ENCODE measurements around the gene CNOT1. TPM values are rescaled to one million over a fixed set of nuclear protein-coding genes. Genes with fewer than 3 reads are reported as not detected.
A peak's percentile ranks its signal among the peaks of the same experiment; 100 is the strongest.

The CNOT1 gene
- total RNA-seq, 4 donors from 2014 or later = 54.7 to 119 (median 87.2) TPM

DNA sequence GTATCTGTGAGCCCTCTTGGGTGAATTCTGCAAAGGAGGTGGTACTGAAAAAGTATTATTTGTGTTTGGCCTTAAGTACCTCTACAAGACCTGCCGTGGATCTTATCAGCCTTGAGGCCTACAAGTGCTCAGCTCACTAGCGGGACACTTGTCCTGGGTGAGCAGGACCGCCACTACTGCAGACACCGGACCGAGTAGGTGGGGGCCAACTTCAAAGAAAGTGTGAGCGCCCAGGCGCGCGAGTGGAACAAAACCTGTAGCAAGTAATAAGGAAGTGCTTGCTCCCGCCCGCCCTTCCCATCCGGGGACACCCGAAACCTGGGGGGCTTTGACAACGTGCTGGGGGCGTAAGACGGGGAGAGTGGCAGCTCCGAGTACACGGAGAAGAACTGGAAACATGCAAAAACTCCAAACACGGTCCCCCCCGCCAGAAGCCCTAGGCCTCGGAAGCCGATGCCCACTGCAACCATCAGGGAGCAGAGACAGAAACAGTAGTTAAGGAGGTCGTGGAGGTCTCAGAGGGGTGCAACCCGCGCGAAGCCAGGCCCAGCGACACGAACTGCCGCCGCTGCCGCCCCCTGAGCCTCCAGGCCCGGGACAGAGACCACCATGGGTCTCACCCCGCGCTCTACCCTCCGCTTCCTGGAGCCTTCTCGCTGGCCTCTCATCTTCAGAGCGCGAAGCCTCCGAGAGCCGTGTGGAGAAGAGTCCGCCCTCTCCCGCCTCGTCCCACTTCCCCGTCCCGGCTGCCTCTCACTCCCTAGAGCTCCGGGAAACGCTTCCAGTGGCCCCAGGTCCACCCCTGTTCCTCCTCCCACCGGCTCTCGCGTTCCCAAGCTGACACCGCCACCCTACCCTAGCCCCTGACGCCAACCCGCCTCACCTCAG, 537 bp downstream of the CNOT1 start:
- intact Hi-C loops (cut with DNase I; ENCODE audit: low total_unique reads) = no loop called here

DNA sequence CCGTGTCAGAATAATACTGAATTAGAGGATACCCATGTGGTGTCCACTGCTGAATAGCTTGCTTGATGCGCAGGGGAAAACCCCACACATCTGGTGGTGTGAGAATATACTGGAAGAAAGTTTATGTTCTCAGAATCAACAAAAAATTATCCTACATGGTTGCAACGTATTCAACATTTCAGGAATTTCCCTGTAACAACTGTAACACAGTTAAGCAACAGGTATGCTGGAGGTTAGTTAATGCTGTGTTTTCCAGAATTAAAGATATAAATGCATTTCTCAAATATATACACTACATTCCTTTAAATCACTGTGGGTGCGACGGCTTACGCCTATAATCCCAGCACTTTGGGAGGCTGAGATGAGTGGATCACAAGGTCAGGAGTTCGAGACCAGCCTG, 5.4 kb downstream of the CNOT1 start:
- in situ Hi-C loops (cut with MboI; ENCODE audit: low sequenced_read_pairs in 4 of 4) = loop anchor here in 1 of 4 donors (10.0 kb wide), 1 partner anchor 109 kb away; the partner anchor contains the start of gene SETD6
- no peak overlapping the region for H3K4me3 ChIP-seq
- no peak overlapping the region for H3K27ac ChIP-seq
- ATAC-seq (no peak), DNase-seq (no peak)
- intact Hi-C loops (cut with DNase I; ENCODE audit: low total_unique reads) = no loop called here
- no peaks in the 10 kb centered on the region for H3K27me3 ChIP-seq
- H3K9me3 ChIP-seq = no peaks in the 10 kb centered on the region
- no peak for TF ChIP-seq POLR2A (IDR thresholded peaks at IDR 0.05)
- TF ChIP-seq, protein P1, sequence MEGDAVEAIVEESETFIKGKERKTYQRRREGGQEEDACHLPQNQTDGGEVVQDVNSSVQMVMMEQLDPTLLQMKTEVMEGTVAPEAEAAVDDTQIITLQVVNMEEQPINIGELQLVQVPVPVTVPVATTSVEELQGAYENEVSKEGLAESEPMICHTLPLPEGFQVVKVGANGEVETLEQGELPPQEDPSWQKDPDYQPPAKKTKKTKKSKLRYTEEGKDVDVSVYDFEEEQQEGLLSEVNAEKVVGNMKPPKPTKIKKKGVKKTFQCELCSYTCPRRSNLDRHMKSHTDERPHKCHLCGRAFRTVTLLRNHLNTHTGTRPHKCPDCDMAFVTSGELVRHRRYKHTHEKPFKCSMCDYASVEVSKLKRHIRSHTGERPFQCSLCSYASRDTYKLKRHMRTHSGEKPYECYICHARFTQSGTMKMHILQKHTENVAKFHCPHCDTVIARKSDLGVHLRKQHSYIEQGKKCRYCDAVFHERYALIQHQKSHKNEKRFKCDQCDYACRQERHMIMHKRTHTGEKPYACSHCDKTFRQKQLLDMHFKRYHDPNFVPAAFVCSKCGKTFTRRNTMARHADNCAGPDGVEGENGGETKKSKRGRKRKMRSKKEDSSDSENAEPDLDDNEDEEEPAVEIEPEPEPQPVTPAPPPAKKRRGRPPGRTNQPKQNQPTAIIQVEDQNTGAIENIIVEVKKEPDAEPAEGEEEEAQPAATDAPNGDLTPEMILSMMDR (IDR thresholded peaks at IDR 0.05 in 4 of 5, conservative IDR thresholded peaks at IDR 0.05 in 1 of 5) = no peak
- peaks cover 19 to 35% of the 10 kb centered on the region in 2 donors for H3K4me1 ChIP-seq
- H3K36me3 ChIP-seq = peaks cover 0 to 37% of the 10 kb centered on the region in 2 donors

More for the DNA sequence above, 537 bp downstream of the CNOT1 start:
- Histone ChIP-seq H3K27me3 (no peaks in the 10 kb centered on the region), H3K4me3 (peak overlapping the region; percentile 85 to 92 (median 88)), H3K9me3 (no peaks in the 10 kb centered on the region), H3K36me3 (peaks cover 0 to 13% of the 10 kb centered on the region in 2 donors), H3K4me1 (peaks cover 21 to 35% of the 10 kb centered on the region in 2 donors), H3K27ac (peak overlapping the region; percentile 94 to 99 (median 96))
- TF ChIP-seq, protein P1 (IDR thresholded peaks at IDR 0.05 in 4 of 5, conservative IDR thresholded peaks at IDR 0.05 in 1 of 5) = no peak
- TF ChIP-seq POLR2A (IDR thresholded peaks at IDR 0.05) = no peak
- in situ Hi-C loops (cut with MboI; ENCODE audit: low sequenced_read_pairs in 4 of 4) = loop anchor here in 1 of 4 donors (10.0 to 25.0 kb wide), 2 partner anchors 114 to 392 kb away; partner anchors contain the start of gene SETD6
- DNase-seq (peak; percentile 29 to 63), ATAC-seq (peak; percentile 37 to 38)

DNA sequence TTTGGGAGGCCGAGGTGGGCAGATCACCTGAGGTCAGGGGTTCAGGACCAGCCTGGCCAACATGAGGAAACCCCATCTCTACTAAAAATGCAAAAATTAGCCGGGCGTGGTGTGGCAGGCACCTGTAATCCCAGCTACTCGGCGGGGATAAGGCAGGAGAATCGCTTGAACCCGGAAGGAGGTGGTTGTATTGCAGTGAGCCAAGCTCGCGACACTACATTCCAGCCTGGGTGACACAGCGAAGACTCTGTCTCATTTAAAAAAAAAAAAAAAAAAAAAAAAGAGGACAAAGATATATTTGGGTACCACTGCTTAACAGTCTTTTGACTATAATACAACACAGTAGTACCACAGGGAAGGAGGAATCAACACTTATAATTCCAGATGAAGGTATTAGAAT, 9.2 kb downstream of the CNOT1 start:
- intact Hi-C loops (cut with DNase I; ENCODE audit: low total_unique reads) = no loop called here
- H3K4me1 ChIP-seq = peaks cover 0 to 5% of the 10 kb centered on the region in 2 donors

DNA sequence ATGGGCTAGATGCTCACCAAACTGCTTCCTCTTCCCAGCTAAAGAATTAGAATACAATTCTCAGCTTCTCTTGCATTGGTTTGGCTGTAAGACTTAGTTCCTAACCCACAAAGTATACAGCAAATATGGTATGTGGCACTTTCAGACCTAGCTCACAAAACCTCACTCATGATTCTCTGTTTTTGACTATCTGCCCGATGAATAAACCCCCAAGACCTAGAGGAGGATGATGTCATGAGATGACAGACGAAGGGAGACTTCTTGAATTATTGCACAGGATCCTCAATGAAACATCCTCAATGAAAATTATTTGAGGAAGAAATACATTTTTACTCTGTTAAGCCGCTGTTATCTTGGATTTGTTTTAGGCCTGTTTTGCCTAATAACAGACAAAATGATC, 14.3 kb downstream of the CNOT1 start:
- no peak overlapping the region for H3K4me3 ChIP-seq
- no peak overlapping the region for H3K27ac ChIP-seq
- DNase-seq (no peak), ATAC-seq (no peak)
- no peaks in the 10 kb centered on the region for H3K27me3 ChIP-seq
- in situ Hi-C loops (cut with MboI; ENCODE audit: low sequenced_read_pairs in 4 of 4) (no loop called here), intact Hi-C loops (cut with DNase I; ENCODE audit: low total_unique reads) (no loop called here)
- no peaks in the 10 kb centered on the region for H3K9me3 ChIP-seq
- peaks cover 0 to 18% of the 10 kb centered on the region in 2 donors for H3K36me3 ChIP-seq
- H3K4me1 ChIP-seq = peaks cover 0 to 7% of the 10 kb centered on the region in 2 donors
- no peak for TF ChIP-seq POLR2A (IDR thresholded peaks at IDR 0.05)
- TF ChIP-seq, protein P1 (IDR thresholded peaks at IDR 0.05 in 4 of 5, conservative IDR thresholded peaks at IDR 0.05 in 1 of 5) = no peak

More for the DNA sequence above, 9.2 kb downstream of the CNOT1 start:
- Histone ChIP-seq H3K36me3 (peaks cover 0 to 49% of the 10 kb centered on the region in 2 donors), H3K4me3 (no peak overlapping the region), H3K9me3 (no peaks in the 10 kb centered on the region), H3K27me3 (no peaks in the 10 kb centered on the region), H3K27ac (no peak overlapping the region)
- DNase-seq (no peak), ATAC-seq (no peak)
- TF ChIP-seq, protein P1 (IDR thresholded peaks at IDR 0.05 in 4 of 5, conservative IDR thresholded peaks at IDR 0.05 in 1 of 5) = no peak
- no peak for TF ChIP-seq POLR2A (IDR thresholded peaks at IDR 0.05)
- in situ Hi-C loops (cut with MboI; ENCODE audit: low sequenced_read_pairs in 4 of 4) = loop anchor here in 1 of 4 donors (10.0 kb wide), 1 partner anchor 106 kb away; the partner anchor contains the start of gene SETD6
